Heart left ventricle (tissue), 16 donors: Measurements from ENCODE around the gene CHEK2. TPM values are rescaled to one million over a fixed set of nuclear protein-coding genes. Genes with fewer than 3 reads are reported as not detected.

Experiments used
- ATAC-seq, 4 donors: fragments of 200-7000 bp; cut with Tn5 transposase; one replicate each; pipeline ENCODE4 v1.9.1; 2020 to 2022; ENCODE audit warnings: moderate library complexity in 4 of 4, mild to moderate bottlenecking in 3 of 4, moderate number of reproducible peaks in 1 of 4
- DNase-seq, 5 donors: peaks; one replicate each; pipeline ENCODE4 v3.0.0-alpha.2; 2020
- H3K27ac ChIP-seq, 12 donors: fragments of 200-600 bp; sonication (generic) in 4 of 12; one replicate each; pipeline versions ENCODE4 v1.5.0 to v1.8.0; 2016 to 2022; ENCODE audit warnings: mild to moderate bottlenecking in 2 of 12
- H3K27me3 ChIP-seq, 9 donors: fragments of 200-600 bp; sonication (generic) in 2 of 9; one replicate each; pipeline versions ENCODE4 v1.5.1 to v1.8.0; 2016 to 2022; ENCODE audit warnings: mild to moderate bottlenecking in 3 of 9
- H3K36me3 ChIP-seq, 9 donors: fragments of 200-600 bp; sonication (generic) in 2 of 9; one replicate each; pipeline versions ENCODE4 v1.5.0 to v1.8.0; 2018 to 2022; ENCODE audit warnings: mild to moderate bottlenecking in 2 of 9
- H3K4me1 ChIP-seq, 12 donors: fragments of 200-600 bp; sonication (generic) in 4 of 12; one replicate each; pipeline versions ENCODE4 v1.5.0 to v1.8.0; 2016 to 2022; ENCODE audit warnings: mild to moderate bottlenecking in 3 of 12
- H3K4me3 ChIP-seq, 12 donors: fragments of 200-600 bp; sonication (generic) in 4 of 12; one replicate each; pipeline versions ENCODE4 v1.5.0 to v1.8.0; 2017 to 2022; ENCODE audit warnings: mild to moderate bottlenecking in 9 of 12, moderate library complexity in 4 of 12
- H3K9me3 ChIP-seq, 12 donors: fragments of 200-600 bp; sonication (generic) in 4 of 12; one replicate each; pipeline versions ENCODE4 v1.5.0 to v1.8.0; 2016 to 2022; ENCODE audit warnings: mild to moderate bottlenecking in 1 of 12
- CTCF ChIP-seq, 12 donors: fragments of 200-600 bp; sonication (generic) in 4 of 12; IDR thresholded peaks; one replicate each; pipeline versions ENCODE4 v1.5.0 to v1.8.0; 2018 to 2022; ENCODE audit warnings: antibody characterized with exemption in 12 of 12, mild to moderate bottlenecking in 5 of 12
- POLR2A ChIP-seq, 2 donors: fragments of 450-650 bp; IDR thresholded peaks; one replicate each; pipeline ENCODE4 v1.6.1; 2017; ENCODE audit warnings: antibody characterized with exemption in 2 of 2, mild to moderate bottlenecking in 2 of 2, moderate library complexity in 2 of 2
- WGBS, 4 donors: extraction: QIAGEN DNeasy Blood & Tissue Kit in 2 of 4; methylation state at CpG; one replicate each; pipeline versions ENCODE4 v1.1.5 to v1.1.7; 2013 to 2018; 5-methylcytosine and 5-hydroxymethylcytosine counted together
- intact Hi-C, 10 donors: fragments of 100-400 bp; cut with DNase I; formaldehyde crosslinking; loops; one replicate each; pipeline versions ENCODE4 v1.11.1 to v1.14.2; 2022
- polyA plus RNA-seq, 2 donors: library from polyadenylated mRNA; stranded (reverse); fragments of 200-250 nt; gene quantifications; one replicate each; pipeline ENCODE4 v1.2.3, GENCODE V29; 2013
- total RNA-seq, 9 donors: library from RNA; depleted of rRNA in 2 of 9; stranded (reverse); fragments of >200 nt in 2 of 9; fragmentation: NEBNext Ultra II Directional in 3 of 9; extraction: Animal tissue kit (Norgen Biotek cat#: 25700) in 3 of 9; gene quantifications; one replicate each; pipeline versions ENCODE4 v1.1.0 to v1.2.4, GENCODE V29; 2016 to 2023
- donor health status: ischemic (EF 13 %, LVEDD 7.1; RV severe dilation, severe dysfunction).
- donor health status: healthy with polysubstance abuse.
- donor health status: DM: no; HTN: yes; CAD: no.
- donor health status: DM: no; HTN: no; CAD: no.
- donor health status: ischemic (EF 25% LVEDD 6.9; RV normal size, moderate dysfunction).
- donor health status: ischemic (EF 25% LVEDD 5.7; RV mildly dilated, moderate dysfunction).
- donor health status: healthy.
- donor health status: DM: yes; HTN: yes; CAD: no.
- donor health status: ischemic (EF 35%, LVEDD 5.7; RV mildly dilated, moderate dysfunction).
- donor health status: nonischemic (EF 11% LVEDD 7.7; RV severe dilation, severe dysfunction).
- donor health status: DM: yes; HTN: yes; CAD: no.
- donor health status: PGD.
- donor health status: ischemic (EF 29% LVEDD 5.4; RV normal size, mild dysfunction).
- donor health status: nonischemic (EF 23%, LVEDD 6.1; RV moderate dilation, normal function).

CHEK2 gene
- total and polyA plus RNA-seq, 11 donors = 1.1 to 7.8 (median 2.3) TPM

- Histone ChIP-seq H3K36me3 (peaks cover 0 to 20% (median 0%) of the 10 kb centered on the region in 9 donors), H3K9me3 (no peaks in the 10 kb centered on the region), H3K27me3 (no peaks in the 10 kb centered on the region), H3K27ac (no peak overlapping the region), H3K4me1 (peaks cover 0 to 11% (median 5%) of the 10 kb centered on the region in 12 donors), H3K4me3 (no peak overlapping the region)
- no peak for TF ChIP-seq POLR2A (IDR thresholded peaks at IDR 0.05)
- 96 to 98% (median 97%) methylated on average over 3 of the region's 3 CpGs for WGBS, 4 donors
- ATAC-seq (no peak), DNase-seq (no peak)
- intact Hi-C loops = no loop called here
These were observed 3.9 kb downstream of the CHEK2 start for GRCh38 chr22:28737701-28738100.

- intact Hi-C loops = no loop called here
- Histone ChIP-seq H3K27me3 (no peaks in the 10 kb centered on the region), H3K4me3 (no peak overlapping the region), H3K36me3 (peaks cover 0 to 23% (median 0%) of the 10 kb centered on the region in 9 donors), H3K4me1 (peaks cover 0 to 10% (median 4%) of the 10 kb centered on the region in 12 donors), H3K9me3 (no peaks in the 10 kb centered on the region), H3K27ac (no peak overlapping the region)
- 77 to 83% (median 82%) methylated on average over 7 of the region's 7 CpGs for WGBS, 4 donors
- no peak for TF ChIP-seq POLR2A (IDR thresholded peaks at IDR 0.05)
- no peak for TF ChIP-seq CTCF (IDR thresholded peaks at IDR 0.05)
- DNase-seq (no peak), ATAC-seq (no peak)
These were observed 5.1 kb downstream of the CHEK2 start for GRCh38 chr22:28736301-28737155.

- no peak for DNase-seq
- H3K36me3 ChIP-seq = peaks cover 0 to 23% (median 0%) of the 10 kb centered on the region in 9 donors
- H3K4me1 ChIP-seq = no peaks in the 10 kb centered on the region
- no peak for ATAC-seq
- H3K27ac ChIP-seq = no peak overlapping the region
- WGBS, 4 donors = 93 to 96% (median 93%) methylated on average over 6 of the region's 6 CpGs
- no peaks in the 10 kb centered on the region for H3K9me3 ChIP-seq
- H3K27me3 ChIP-seq = no peaks in the 10 kb centered on the region
- TF ChIP-seq CTCF (IDR thresholded peaks at IDR 0.05) (no peak), POLR2A (IDR thresholded peaks at IDR 0.05) (no peak)
- no peak overlapping the region for H3K4me3 ChIP-seq
- intact Hi-C loops = loop anchor here in 1 of 10 donors (5.0 kb wide), 1 partner anchor 72 kb away; no protein-coding TSS in a partner anchor
These were observed 7.2 kb downstream of the CHEK2 start for GRCh38 chr22:28734393-28734792.

GRCh38 chr22:28730179-28730578 is 11.4 kb downstream of the CHEK2 start:
- TF ChIP-seq POLR2A (IDR thresholded peaks at IDR 0.05) (no peak), CTCF (IDR thresholded peaks at IDR 0.05) (no peak)
- ATAC-seq (no peak), DNase-seq (no peak)
- Histone ChIP-seq H3K36me3 (peaks cover 0 to 23% (median 0%) of the 10 kb centered on the region in 9 donors), H3K9me3 (no peaks in the 10 kb centered on the region), H3K27ac (no peak overlapping the region), H3K4me1 (no peaks in the 10 kb centered on the region), H3K27me3 (no peaks in the 10 kb centered on the region), H3K4me3 (no peak overlapping the region)
- intact Hi-C loops = loop anchor here in 1 of 10 donors (5.0 kb wide), 1 partner anchor 68 kb away; no protein-coding TSS in a partner anchor
- 85 to 96% (median 89%) methylated on average over 3 of the region's 3 CpGs for WGBS, 4 donors
